Activated CD4-positive, alpha-beta T cell treated with anti-CD3 and anti-CD28 coated beads for 1 hour (primary cell): ENCODE data around the gene TMEM9.

Experiments used
- DNase-seq: peaks from one replicate; pipeline ENCODE4 v3.0.0-alpha.2; 2020

TMEM9 gene

DNA sequence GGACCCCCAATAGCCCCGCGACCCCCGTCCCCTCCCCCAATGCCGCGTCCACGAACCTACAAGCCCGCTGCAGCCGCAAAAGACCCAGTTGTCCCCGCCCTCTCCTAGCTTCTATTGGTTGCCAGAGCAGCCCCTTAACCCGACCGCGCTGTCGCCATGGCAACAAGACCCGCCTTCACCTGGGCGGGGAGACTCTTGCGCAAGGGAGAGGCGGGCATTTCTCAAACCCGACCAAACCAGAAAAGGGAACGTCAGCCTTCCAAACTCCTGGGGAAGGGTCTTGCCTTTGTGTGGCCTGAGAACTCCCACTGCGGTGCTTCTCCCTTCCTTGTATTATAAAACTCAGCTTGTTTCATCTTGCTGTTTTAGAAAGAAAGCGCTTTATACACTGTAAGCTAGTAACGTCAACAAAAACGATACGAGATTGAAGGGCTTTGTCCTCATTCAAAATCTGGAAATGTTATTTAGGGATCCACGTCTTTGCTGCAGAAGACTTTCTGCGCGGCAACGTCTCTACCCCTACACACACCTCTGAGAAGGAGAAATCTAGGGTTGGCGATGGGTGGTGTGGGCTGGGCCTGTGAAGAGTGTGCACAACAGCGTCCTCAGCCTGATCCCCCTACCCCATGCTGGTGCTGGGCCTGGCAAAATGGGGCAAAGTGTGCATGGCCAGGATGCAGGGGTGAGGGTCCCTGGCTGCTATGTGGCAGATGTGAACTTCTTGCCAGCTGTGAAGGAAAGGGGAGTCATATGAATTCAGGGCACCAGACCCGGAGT, at the start of gene TMEM9:
TMEM9 (minus strand) TSS at position 86 of the 777 bp plus-strand sequence. CDS start 551 bp downstream, outside the sequence.
- peak; percentile 98 for DNase-seq

GRCh38 chr1:201198598-201198997, 44.3 kb upstream of the TMEM9 start:
- no peak for DNase-seq

- no peak for DNase-seq
These were observed 39.8 kb upstream of the TMEM9 start for GRCh38 chr1:201194046-201194445.

- DNase-seq = no peak
These were observed 38.1 kb upstream of the TMEM9 start for GRCh38 chr1:201192261-201192788.

- no peak for DNase-seq
These were observed 37.5 kb upstream of the TMEM9 start for GRCh38 chr1:201191653-201192260.

DNA sequence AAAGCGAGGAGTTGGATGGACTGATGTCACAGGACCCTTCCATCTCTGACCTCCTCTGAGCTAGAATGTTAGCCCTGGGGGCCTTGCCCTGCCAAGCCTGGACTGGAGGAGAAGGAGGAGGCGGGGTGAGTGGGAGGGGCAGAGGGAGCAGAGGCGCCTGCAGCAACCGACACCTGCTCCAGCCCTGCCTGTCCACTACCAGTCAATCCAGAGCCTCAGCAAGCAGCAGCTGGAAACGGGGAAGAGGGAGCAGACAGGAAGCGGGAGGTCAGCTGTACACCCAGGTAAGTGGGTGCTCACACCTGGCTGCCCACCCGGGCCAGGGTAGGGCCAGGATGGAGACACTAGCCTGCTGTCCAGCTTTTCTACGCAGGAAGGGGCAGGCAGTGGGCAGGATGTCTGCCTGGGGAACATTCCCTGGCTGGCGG, 36.4 kb upstream of the TMEM9 start, which contains the start of gene IGFN1:
IGFN1 (plus strand) TSS at position 201 of the 428 bp plus-strand sequence. CDS start 2,470 bp downstream, outside the sequence.
- DNase-seq = no peak

GRCh38 chr1:201190005-201190404, 35.7 kb upstream of the TMEM9 start:
- DNase-seq = no peak

DNA sequence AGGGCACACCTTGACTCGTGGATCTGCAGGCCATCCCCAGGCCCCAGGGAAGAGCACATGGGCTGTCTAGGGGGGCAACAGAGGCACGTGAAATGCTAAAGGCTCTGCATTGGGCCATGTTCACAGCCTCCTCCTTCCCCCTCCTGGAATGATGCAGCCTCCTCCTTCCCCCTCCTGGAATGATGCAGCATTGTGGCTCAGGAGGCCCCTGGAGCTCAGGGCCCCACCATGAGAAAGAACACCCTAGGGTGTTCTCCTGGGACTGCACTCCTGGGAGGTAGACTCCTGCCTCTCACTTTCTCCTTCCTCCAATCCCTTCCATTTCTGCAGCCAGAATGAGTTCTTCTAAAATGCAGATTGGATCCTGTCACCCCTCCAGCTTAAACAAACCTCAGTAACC, 34.8 kb upstream of the TMEM9 start:
- DNase-seq = no peak

GRCh38 chr1:201186192-201186591, 31.9 kb upstream of the TMEM9 start:
- DNase-seq = no peak

DNA sequence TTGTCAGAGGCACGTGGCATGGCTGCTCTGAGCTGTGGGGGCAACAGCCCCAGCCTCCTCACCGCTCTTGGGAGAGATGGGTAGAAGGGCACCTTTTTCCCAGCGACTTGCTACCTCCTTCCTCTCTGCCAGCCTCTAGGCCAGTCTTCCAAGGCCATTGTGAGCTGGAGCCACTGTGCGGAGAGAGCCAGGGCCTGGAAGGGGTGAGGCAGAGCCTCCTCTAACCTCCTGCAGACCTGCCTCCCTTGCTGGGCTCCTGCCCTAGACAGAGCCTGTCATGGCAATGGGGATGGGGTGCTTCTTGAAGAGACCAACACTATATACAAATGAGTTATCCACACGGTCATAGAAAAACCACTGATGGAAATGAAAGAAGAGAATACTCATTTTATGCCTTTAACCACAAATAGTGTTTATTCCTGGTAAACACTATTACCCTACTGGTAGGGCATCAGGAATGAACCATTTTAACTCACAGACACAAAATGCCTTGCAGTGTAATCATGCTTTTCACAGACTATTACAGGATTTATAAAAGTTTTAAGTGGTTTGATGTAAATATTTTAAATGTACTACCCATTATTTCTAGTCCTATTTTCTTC, 31.4 kb upstream of the TMEM9 start:
- no peak for DNase-seq

DNA sequence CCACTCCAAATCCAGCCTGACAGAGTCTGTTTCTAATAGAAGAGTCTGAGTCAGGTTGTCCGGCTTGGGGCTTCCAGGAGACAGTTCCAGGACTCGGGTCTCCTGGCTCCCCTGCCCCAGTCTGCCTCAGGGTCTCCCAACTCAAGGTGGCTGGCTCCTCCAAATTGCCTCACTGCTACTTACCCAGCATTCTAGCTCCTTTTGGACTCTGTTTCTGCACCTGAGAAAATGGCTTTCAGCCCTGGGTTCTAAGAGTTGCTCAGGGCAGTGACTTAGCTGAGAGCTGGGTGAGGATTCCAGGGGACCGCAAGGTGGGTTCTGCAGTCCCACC, 30.8 kb upstream of the TMEM9 start:
- DNase-seq = no peak

DNA sequence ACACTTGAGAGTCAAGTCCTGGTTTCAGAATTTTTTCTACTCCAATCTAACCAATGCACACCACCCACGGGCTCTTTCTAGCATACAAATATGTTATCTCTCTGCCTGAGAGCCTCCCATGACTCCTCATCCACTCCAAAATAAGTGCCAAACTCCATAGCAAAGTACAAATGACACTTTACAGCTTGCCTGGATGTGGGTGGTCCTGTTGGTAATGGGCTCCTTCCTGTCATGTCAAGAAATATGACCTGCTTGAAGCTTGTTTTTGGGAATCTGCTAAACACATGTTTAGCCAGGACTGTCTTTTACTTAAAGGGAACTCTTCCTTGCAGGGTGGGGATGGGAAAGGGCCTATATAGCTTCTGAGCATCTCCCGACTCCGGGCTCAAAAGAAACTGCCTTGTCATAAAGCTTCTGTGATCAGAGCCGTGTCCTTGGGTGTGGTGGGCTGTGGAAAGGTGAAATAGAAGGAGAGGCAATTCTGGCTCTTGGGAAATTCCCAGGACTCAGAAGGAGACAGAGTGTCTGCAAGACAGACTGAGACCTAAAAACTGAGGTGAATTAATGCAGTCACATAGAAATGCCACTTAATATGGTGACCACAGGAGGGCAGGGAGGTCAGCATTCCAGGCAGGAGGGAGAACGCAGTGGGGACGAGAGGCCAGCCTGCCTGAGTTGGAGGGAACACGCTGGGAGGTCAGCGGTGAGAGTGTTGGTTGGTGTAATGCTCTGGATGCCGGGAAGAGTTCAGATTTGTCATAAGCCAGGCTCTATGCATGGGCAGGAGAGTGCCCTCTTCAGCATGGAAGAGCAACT, 30.2 kb upstream of the TMEM9 start:
- no peak for DNase-seq

DNA sequence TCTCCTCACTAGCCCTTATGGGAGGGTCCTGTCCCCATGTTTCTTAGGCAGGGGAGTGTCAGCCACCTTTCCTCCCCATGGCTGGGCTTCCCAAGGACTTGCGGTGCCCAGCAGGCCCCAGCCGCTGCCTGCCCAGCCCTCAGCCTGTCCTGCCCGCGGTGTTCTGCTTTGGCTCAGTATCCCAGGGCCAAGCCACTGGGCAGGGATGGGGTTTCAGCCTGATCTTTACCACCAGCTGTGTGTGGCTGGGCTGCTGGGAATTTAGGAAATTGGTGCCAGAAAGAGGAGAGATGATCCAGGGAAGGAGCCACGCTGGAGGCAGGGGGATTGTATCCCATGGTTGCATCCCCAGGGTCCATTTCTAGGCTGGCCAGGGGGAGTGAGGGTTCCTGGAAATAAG, 29.5 kb upstream of the TMEM9 start:
- DNase-seq = no peak

- no peak for DNase-seq
These were observed 28.9 kb upstream of the TMEM9 start for GRCh38 chr1:201183209-201183608.

DNA sequence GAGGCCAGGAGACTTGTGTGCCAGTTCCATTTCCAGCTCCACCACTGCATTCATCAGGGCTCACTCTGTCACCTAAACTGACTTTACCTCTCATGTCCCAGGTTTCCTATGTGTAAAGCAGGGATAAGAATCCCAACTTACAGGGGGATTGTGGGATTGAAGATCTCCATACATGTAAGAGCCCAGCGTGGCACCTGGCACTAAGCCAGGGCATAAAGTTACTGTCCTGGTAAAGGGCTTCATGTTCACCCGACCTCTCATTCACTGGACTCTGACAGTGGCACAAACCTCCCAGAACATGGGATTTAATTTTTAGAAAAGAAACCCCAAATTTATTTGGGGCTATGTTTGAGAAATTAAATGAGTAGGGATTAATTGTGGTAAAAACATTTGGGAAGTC, 27.5 kb upstream of the TMEM9 start:
- DNase-seq = no peak

GRCh38 chr1:201181323-201181722, 27.0 kb upstream of the TMEM9 start:
- DNase-seq = no peak

DNA sequence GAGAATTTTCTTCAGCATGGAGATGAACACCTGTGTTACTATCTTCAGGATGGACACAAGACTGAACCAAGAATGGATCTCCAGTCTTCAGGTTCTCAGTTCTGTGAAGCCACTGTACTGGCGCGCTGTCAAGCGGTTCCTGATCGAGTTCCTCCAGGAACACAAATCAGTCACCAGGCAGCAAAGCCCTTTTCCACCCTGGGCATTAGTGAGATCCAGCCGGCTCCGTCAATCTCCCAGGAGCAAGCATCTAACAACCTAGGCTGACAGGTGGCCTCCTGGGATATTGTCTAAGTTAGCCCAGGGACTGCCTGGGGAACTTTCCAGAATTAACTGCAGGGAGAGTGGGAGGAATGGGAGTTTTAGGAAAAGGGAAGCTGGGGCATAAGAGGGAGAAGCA, 26.6 kb upstream of the TMEM9 start:
- DNase-seq = no peak

- no peak for DNase-seq
These were observed 25.9 kb upstream of the TMEM9 start for GRCh38 chr1:201180141-201180540.

GRCh38 chr1:201178718-201179117, 24.4 kb upstream of the TMEM9 start:
- DNase-seq = no peak

- no peak for DNase-seq
These were observed 22.7 kb upstream of the TMEM9 start for GRCh38 chr1:201176940-201177339.

- no peak for DNase-seq
These were observed 21.7 kb upstream of the TMEM9 start for GRCh38 chr1:201175820-201176500.

DNA sequence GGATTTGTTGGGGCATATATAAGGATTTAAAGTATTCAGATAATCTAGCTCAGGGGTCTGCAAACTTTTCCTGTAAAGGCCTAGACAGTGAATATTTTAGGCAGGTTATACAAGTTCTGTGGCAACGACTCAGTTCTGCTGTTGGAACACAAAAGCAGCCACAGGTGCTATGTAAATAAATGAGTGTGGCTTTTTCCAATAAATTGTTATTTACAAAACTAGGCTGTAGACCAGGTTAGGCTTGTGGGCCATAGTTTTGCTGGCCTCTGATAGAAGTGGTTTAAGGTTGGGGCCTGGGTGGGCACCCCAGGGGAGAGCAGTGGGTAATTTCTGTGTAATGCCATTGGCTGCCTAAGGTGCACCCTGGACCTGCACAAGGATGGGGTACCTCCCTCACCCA, 19.5 kb upstream of the TMEM9 start:
- no peak for DNase-seq
